GM18909 (cell line): ENCODE measurements around the gene LMNA.
"Not testable (repeated sequence)": the region's sequence is repeated elsewhere in the genome, so short reads cannot be mapped to it uniquely, and the experiment has no call there.

Experiments used
- ATAC-seq: cut with Tn5 transposase; IDR thresholded peaks from one replicate; pipeline ENCODE4 v1.9.1; 2021; ENCODE audit warnings: mild to moderate bottlenecking; ENCODE audit not compliant: unreplicated experiment, poor library complexity

Gene LMNA

DNA sequence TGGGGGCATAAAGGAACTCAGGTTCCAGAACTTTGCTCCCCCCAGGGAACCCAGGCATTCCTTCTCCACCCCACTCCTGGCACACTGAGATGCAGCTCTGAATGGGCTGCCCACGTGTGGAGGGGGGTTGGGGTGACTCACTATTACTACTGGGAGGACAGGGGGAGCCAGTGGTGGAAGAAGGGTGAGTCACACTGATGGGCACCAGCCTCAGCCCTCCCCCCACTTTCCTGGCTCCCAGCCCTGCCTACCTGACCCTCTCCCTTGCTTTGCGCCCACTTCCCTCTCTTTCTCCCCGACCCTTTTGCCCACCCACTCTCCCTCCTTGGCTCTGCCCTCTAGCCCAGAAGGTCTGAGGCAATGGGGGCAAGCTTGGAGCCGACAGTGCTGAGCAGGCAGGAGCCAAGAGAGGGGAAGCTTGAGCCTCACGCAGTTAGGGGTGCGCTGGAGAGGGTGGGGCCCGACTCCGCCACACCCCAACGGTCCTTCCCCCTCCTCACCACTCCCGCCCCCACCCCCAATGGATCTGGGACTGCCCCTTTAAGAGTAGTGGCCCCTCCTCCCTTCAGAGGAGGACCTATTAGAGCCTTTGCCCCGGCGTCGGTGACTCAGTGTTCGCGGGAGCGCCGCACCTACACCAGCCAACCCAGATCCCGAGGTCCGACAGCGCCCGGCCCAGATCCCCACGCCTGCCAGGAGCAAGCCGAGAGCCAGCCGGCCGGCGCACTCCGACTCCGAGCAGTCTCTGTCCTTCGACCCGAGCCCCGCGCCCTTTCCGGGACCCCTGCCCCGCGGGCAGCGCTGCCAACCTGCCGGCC, at the start of gene LMNA:
LMNA (plus strand) TSS at position 611 of the 818 bp plus-strand sequence. CDS start 208 bp downstream, outside the sequence.
- ATAC-seq, result peak; percentile 68

GRCh38 chr1:156065212-156065611, 49.3 kb upstream of the LMNA start:
- no peak for ATAC-seq

GRCh38 chr1:156065871-156066270, 48.6 kb upstream of the LMNA start:
- ATAC-seq, result no peak

DNA sequence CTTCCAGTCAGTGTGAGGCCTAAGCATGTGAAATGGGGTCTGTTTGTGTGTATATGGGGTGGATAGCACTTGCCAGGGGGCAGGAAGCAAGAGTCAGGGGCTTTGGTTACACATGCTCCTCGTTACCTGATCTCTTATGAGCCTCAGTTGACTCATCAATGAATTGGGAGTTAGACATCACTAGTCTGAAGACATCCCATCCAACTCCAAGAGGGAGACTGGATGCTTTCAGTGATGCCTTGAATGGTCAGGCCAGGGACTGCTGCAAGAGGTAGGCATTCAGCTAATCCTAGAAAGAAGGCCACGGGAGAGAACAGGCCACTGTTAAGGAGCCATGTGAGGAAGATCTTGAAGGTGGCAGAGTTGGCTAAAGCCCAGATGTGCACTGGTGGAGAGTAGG, 47.2 kb upstream of the LMNA start:
- no peak for ATAC-seq

DNA sequence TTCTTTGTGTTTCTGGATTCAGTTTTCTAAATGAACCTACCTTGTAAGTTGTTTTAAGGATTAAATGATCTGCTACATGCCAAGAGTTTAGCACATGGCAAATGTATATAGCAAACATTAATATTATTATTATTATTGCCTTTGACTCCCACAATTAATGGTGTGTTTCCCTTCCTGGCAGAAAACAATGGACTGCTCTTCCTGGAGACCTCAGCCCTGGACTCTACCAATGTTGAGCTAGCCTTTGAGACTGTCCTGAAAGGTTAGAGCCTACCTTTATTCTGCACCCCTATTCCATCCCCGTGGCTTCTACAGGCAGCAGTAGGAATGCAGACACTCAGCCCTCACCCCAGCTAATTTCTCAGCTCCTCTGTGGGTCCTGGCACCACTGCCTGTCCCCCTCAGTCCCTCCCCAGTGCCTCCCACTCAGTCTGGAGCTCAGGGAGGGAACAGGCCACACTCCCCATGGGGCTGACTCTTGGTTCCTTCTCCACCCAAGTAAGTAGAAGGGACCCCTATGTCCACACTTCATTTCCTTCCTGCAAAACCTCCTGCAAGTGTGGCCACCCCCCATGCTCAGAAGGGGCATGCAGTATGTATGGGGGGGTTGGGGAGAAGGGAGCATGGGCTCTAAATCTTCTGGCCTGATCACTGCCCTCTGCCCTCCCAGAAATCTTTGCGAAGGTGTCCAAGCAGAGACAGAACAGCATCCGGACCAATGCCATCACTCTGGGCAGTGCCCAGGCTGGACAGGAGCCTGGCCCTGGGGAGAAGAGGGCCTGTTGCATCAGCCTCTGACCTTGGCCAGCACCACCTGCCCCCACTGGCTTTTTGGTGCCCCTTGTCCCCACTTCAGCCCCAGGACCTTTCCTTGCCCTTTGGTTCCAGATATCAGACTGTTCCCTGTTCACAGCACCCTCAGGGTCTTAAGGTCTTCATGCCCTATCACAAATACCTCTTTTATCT, 44.7 kb upstream of the LMNA start:
- no peak for ATAC-seq

DNA sequence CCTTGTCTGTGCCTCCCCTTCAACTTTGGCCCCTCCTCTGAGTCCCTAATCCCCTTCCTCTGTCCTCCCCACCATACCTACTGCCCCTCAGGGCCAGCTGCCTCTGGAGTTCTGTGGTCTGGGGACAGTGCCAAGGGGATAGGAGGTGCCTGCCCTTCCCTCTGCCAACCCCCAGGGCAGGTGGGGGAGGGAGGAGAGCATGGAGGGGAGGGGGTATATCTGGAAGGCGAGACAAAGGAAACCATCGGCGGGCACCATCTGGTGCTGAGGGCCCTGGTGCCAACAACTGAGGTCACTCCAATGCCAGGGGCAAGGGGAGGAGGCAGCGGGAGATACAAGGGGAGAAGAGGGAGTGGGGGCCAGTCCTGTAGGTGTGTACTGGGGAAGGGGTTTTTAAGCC, 44.0 kb upstream of the LMNA start:
- ATAC-seq, result no peak

- ATAC-seq, result not testable (repeated sequence)
Measured at GRCh38 chr1:156071332-156071816, 43.1 kb upstream of the LMNA start.

DNA sequence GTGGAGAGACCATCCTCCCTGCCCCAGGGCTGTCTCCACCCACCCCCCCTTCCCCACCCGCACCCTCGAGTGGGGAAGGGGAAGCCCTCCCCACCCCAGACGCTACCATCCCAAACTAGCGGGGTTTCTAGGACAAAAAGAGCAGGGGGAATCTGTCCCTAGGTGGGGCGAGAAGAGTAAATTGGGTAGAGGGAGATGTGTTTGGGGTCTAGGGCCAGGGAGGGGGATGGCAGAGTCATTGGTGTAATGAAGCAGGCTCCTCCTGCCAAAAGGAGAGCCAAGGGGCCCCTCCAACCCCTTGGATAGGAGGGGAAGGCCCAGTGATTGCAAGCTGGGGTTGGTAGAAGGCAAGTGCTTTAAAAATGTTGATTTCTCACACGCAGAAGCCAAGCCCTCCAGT, 42.3 kb upstream of the LMNA start:
- no peak for ATAC-seq

- no peak for ATAC-seq
Measured at GRCh38 chr1:156073110-156073687, 41.3 kb upstream of the LMNA start.

- ATAC-seq, result no peak
Measured at GRCh38 chr1:156073740-156074139, 40.8 kb upstream of the LMNA start.

- ATAC-seq, result no peak
Measured at GRCh38 chr1:156074661-156075060, 39.9 kb upstream of the LMNA start.

DNA sequence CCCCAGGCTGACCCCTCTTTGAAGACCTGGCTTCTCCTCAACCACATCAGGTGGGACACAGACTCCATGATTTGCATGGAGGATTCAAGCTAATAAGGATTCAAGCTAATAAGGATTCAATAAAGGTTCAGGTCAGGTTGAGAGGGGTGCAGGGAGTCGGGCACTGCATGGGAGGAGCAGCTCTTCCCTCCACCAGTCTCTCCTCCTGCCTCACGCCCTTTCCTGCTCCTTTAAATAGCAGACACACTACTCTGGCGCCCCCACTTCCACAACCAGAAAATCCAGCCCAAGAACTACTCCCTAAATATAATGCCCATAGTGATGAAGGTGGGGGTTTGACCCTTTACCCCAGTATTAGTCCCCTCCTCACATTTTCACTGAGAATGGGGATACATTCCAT, 39.3 kb upstream of the LMNA start:
- no peak for ATAC-seq

GRCh38 chr1:156075775-156076204, 38.7 kb upstream of the LMNA start:
- no peak for ATAC-seq

- peak; percentile 56 for ATAC-seq
Measured at GRCh38 chr1:156076609-156077429, 37.7 kb upstream of the LMNA start.

- no peak for ATAC-seq
Measured at GRCh38 chr1:156077430-156077760, 37.1 kb upstream of the LMNA start.

DNA sequence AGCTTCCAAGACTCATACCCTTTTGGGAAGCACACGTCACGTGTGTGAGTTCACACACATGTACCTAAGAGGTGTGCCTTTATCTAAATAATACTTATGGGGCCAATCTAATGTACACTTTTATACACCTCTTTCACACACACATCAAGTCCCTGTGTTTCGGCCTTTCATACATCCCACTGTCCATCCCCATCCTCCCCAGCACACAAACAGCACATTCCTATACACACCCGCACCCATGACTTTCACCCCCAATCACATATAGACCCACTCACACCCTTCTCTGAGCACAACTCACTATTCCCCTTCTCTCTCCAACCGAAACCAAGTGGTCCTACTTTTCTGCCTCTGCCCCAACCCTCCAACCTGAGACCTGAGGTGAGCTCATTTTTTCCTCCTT, 35.8 kb upstream of the LMNA start:
- no peak for ATAC-seq

DNA sequence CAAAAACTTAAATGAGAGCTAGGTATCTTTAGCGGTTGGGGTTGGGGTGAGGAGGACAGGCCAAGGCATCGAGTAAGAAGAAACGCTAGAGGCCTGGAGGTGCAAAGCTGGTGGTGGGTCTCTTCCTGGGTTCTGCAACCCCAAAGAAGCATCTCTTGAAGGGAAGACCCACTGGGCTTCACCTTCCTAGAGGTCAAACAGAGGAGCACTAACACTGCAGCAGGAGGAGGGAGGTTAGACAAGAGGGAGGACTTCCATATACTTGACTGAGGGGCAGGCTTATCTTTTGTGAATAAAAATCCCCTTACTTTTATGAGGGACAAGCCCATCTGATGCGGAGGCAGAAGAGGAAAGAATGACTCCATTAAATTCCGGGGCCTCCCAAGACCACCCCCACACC, 34.7 kb upstream of the LMNA start:
- no peak for ATAC-seq

- ATAC-seq, result no peak
Measured at GRCh38 chr1:156080241-156080862, 34.2 kb upstream of the LMNA start.

DNA sequence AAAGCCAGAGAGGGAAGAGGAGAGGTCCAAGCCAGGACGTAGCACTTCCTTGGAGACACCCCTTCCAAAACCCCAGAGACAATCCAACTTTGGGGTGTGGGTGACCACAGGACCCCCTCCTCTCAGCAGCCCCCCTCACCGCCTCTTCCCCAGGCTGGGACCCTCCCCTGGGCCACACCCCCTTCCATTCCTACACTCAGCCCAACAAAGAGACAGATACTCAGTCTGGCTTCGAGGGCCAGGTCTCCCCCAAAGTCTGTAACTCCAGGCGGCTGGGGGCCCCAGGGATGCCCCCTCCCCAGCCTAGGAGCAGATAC, 33.7 kb upstream of the LMNA start:
- no peak for ATAC-seq
